ENCODE measurements around the gene AOPEP.
A peak's percentile ranks its signal among the peaks of the same experiment; 100 is the strongest.

Gene AOPEP

GRCh38 chr9:95116002-95116807, 389.7 kb downstream of the AOPEP start:
- DNase-seq (ENCODE audit: low spot score): no peak

- DNase-seq (ENCODE audit: low spot score): no peak
Observed at GRCh38 chr9:95116808-95117204, 390.3 kb downstream of the AOPEP start.

GRCh38 chr9:95118596-95118995, 392.1 kb downstream of the AOPEP start:
- no peak for DNase-seq (ENCODE audit: low spot score)

GRCh38 chr9:95120781-95121370, 394.4 kb downstream of the AOPEP start:
- DNase-seq (ENCODE audit: low spot score): no peak

- DNase-seq (ENCODE audit: low spot score): no peak
Observed at GRCh38 chr9:95124582-95125367, 398.3 kb downstream of the AOPEP start.

GRCh38 chr9:95125652-95126051, 399.2 kb downstream of the AOPEP start:
- no peak for DNase-seq (ENCODE audit: low spot score)

GRCh38 chr9:95126739-95127138, 400.2 kb downstream of the AOPEP start:
- no peak for DNase-seq (ENCODE audit: low spot score)

GRCh38 chr9:95127249-95128176, 401.0 kb downstream of the AOPEP start:
- peak; percentile 56 for DNase-seq (ENCODE audit: low spot score)

- no peak for DNase-seq (ENCODE audit: low spot score)
Observed at GRCh38 chr9:95128177-95128524, 401.7 kb downstream of the AOPEP start.

GRCh38 chr9:95129476-95130291, 403.2 kb downstream of the AOPEP start:
- DNase-seq (ENCODE audit: low spot score): no peak

- DNase-seq (ENCODE audit: low spot score): no peak
Observed at GRCh38 chr9:95130484-95130883, 404.0 kb downstream of the AOPEP start.

- DNase-seq (ENCODE audit: low spot score): peak; percentile 24
Observed at GRCh38 chr9:95131023-95131943, 404.8 kb downstream of the AOPEP start.

- no peak for DNase-seq (ENCODE audit: low spot score)
Observed at GRCh38 chr9:95132366-95133324, 406.1 kb downstream of the AOPEP start.

- DNase-seq (ENCODE audit: low spot score): no peak
Observed at GRCh38 chr9:95133325-95133705, 406.8 kb downstream of the AOPEP start.

GRCh38 chr9:95134457-95134881, 408.0 kb downstream of the AOPEP start:
- DNase-seq (ENCODE audit: low spot score): no peak

- DNase-seq (ENCODE audit: low spot score): no peak
Observed at GRCh38 chr9:95135756-95136155, 409.3 kb downstream of the AOPEP start.

Measured in CD4-positive, alpha-beta T cell treated with Interleukin-6 at 100 ng/mL for 8 hours (primary cell).